Keratinocyte (primary cell): ENCODE results near the gene LARP1B. TPM values are rescaled to one million over a fixed set of nuclear protein-coding genes. Genes with fewer than 3 reads are reported as not detected.

ENCODE experiments used
- DNase-seq: peaks from one replicate; pipeline ENCODE4 v3.0.0-alpha.2; 2011; ENCODE audit warnings: low read depth, missing footprints, low spot score
- FAIRE-seq: peaks from 2 replicates; lab custom pipeline; 2011; peaks lifted over from hg19 to GRCh38; lab: Jason Lieb, UNC
- H2AFZ ChIP-seq: 2 replicates; pipeline ENCODE4 v1.6.0; 2012; ENCODE audit warnings: low read length, control low read depth, inconsistent platforms; ENCODE audit not compliant: control insufficient read depth
- H3K27ac ChIP-seq: 2 replicates; pipeline ENCODE4 v1.5.1; 2011; ENCODE audit warnings: low read length; ENCODE audit not compliant: control insufficient read depth, insufficient read depth
- H3K27me3 ChIP-seq: 3 replicates; pipeline ENCODE4 v1.6.0; 2011; ENCODE audit warnings: low read length; ENCODE audit not compliant: control insufficient read depth, insufficient read depth; ENCODE audit errors: extremely low read depth
- H3K36me3 ChIP-seq, 2 experiments: 2 replicates in 1 of 2; 3 replicates in 1 of 2; pipeline ENCODE4 v1.5.1; 2011; ENCODE audit warnings: low read length in 2 of 2, mild to moderate bottlenecking in 1 of 2; ENCODE audit not compliant: control insufficient read depth in 2 of 2, insufficient read depth in 2 of 2; ENCODE audit errors: extremely low read depth in 1 of 2
- H3K4me1 ChIP-seq: 3 replicates; pipeline ENCODE4 v1.5.1; 2011; ENCODE audit warnings: low read length; ENCODE audit not compliant: control insufficient read depth, insufficient read depth; ENCODE audit errors: extremely low read depth
- H3K4me2 ChIP-seq: 3 replicates; pipeline ENCODE4 v1.6.0; 2011; ENCODE audit warnings: low read depth, low read length; ENCODE audit not compliant: control insufficient read depth, insufficient read depth; ENCODE audit errors: extremely low read depth
- H3K4me3 ChIP-seq, 3 experiments: fragments of 200-600 bp in 1 of 3; sonication (generic) in 1 of 3; 2 replicates in 2 of 3; 3 replicates in 1 of 3; pipeline ENCODE4 v1.5.1; 2011 to 2016; ENCODE audit warnings: low read length in 3 of 3, mild to moderate bottlenecking in 3 of 3, control low read depth in 2 of 3, inconsistent platforms in 1 of 3, low read depth in 1 of 3, mixed read lengths in 1 of 3, mixed run types in 1 of 3, moderate library complexity in 1 of 3; ENCODE audit not compliant: control insufficient read depth in 2 of 3, insufficient read depth in 2 of 3; ENCODE audit errors: extremely low read depth in 1 of 3
- H3K79me2 ChIP-seq: 2 replicates; pipeline ENCODE4 v1.6.0; 2012; ENCODE audit warnings: low read length; ENCODE audit not compliant: control insufficient read depth, insufficient read depth
- H3K9ac ChIP-seq: 3 replicates; pipeline ENCODE4 v1.6.0; 2011; ENCODE audit warnings: low read length; ENCODE audit not compliant: control insufficient read depth, insufficient read depth; ENCODE audit errors: extremely low read depth
- H3K9me1 ChIP-seq: 3 replicates; pipeline ENCODE4 v1.6.0; 2011; ENCODE audit warnings: low read length; ENCODE audit not compliant: control insufficient read depth, insufficient read depth; ENCODE audit errors: extremely low read depth
- H3K9me3 ChIP-seq: 2 replicates; pipeline ENCODE4 v1.5.1; 2012; ENCODE audit warnings: low read depth, low read length; ENCODE audit not compliant: control insufficient read depth
- H4K20me1 ChIP-seq: 3 replicates; pipeline ENCODE4 v1.6.0; 2011; ENCODE audit warnings: low read length; ENCODE audit not compliant: control insufficient read depth, insufficient read depth; ENCODE audit errors: extremely low read depth
- CTCF ChIP-seq, 3 experiments: IDR thresholded peaks in 1 of 3; conservative IDR thresholded peaks in 1 of 3; optimal IDR thresholded peaks in 1 of 3; 2 replicates in 2 of 3; 3 replicates in 1 of 3; pipeline versions ENCODE3 to v1.5.1; 2011; ENCODE audit warnings: low read length in 3 of 3, mild to moderate bottlenecking in 3 of 3, moderate library complexity in 2 of 3, control low read depth in 1 of 3, inconsistent platforms in 1 of 3; ENCODE audit not compliant: insufficient read depth in 2 of 3; ENCODE audit errors: extremely low read depth in 1 of 3
- EZH2 ChIP-seq: IDR thresholded peaks from one replicate; pipeline ENCODE4 v1.6.1; 2012; ENCODE audit warnings: inconsistent platforms, mild to moderate bottlenecking, low read length, moderate library complexity
- dilution Hi-C: fragments of 300-500 bp; cut with MboI; formaldehyde crosslinking; loops from one replicate; pipeline ENCODE4 v1.7.0; 2020; ENCODE audit warnings: low sequenced_read_pairs; ENCODE audit not compliant: extremely low pct_ligation_motif_present
- polyA plus RNA-seq, 5 experiments: library from polyadenylated mRNA; depleted of rRNA in 3 of 5; stranded (reverse) in 3 of 5; stranded (forward) in 1 of 5; unstranded in 1 of 5; fragments of >200 nt; gene quantifications; 1 replicate in 1 of 5; 2 replicates in 3 of 5; 3 replicates in 1 of 5; pipeline versions ENCODE4 v1.2.1 to v1.2.3, GENCODE V29; 2011 to 2012; ENCODE audit warnings: missing spikeins in 2 of 5, low read depth in 1 of 5, low replicate concordance in 1 of 5

Gene LARP1B
- polyA plus RNA-seq, 1 donor (not counting 4 experiments of a cell fraction or from before 2014, with no cell fraction given): 18.3 TPM

GRCh38 chr4:128177498-128177897 is 116.4 kb downstream of the LARP1B start:
- Histone ChIP-seq H3K36me3 (peaks cover 0 to 1% of the 10 kb centered on the region in 2 experiments), H3K27ac (no peak overlapping the region), H3K9me3 (no peaks in the 10 kb centered on the region), H3K9ac (no peak overlapping the region), H3K4me1 (no peaks in the 10 kb centered on the region), H2AFZ (no peak overlapping the region), H3K4me2 (no peak overlapping the region), H4K20me1 (no peaks in the 10 kb centered on the region), H3K27me3 (no peaks in the 10 kb centered on the region), H3K9me1 (no peaks in the 10 kb centered on the region), H3K4me3 (no peak overlapping the region), H3K79me2 (no peaks in the 10 kb centered on the region)
- no peak for TF ChIP-seq CTCF (optimal IDR thresholded peaks at IDR 0.05 in 1 of 3, IDR thresholded peaks at IDR 0.05 in 1 of 3, conservative IDR thresholded peaks at IDR 0.05 in 1 of 3; ENCODE audit: extremely low read depth in 1 of 3, insufficient read depth in 2 of 3, low read length in 3 of 3)
- TF ChIP-seq EZH2: no peak
- FAIRE-seq (no peak), DNase-seq (no peak)
- dilution Hi-C loops: no loop called here

GRCh38 chr4:128186623-128187022 is 125.5 kb downstream of the LARP1B start:
- Histone ChIP-seq H3K9me3 (peaks cover 2% of the 10 kb centered on the region), H3K4me1 (no peaks in the 10 kb centered on the region), H3K27me3 (no peaks in the 10 kb centered on the region), H4K20me1 (no peaks in the 10 kb centered on the region), H3K4me3 (no peak overlapping the region), H3K4me2 (no peak overlapping the region), H3K27ac (no peak overlapping the region), H2AFZ (no peak overlapping the region), H3K79me2 (no peaks in the 10 kb centered on the region), H3K36me3 (no peaks in the 10 kb centered on the region), H3K9ac (no peak overlapping the region), H3K9me1 (no peaks in the 10 kb centered on the region)
- DNase-seq (no peak), FAIRE-seq (no peak)
- dilution Hi-C loops: no loop called here
- no peak for TF ChIP-seq EZH2
- no peak for TF ChIP-seq CTCF (optimal IDR thresholded peaks at IDR 0.05 in 1 of 3, IDR thresholded peaks at IDR 0.05 in 1 of 3, conservative IDR thresholded peaks at IDR 0.05 in 1 of 3; ENCODE audit: extremely low read depth in 1 of 3, insufficient read depth in 2 of 3, low read length in 3 of 3)
